K562 (cell line): ENCODE measurements around the gene CTDNEP1. TPM values are rescaled to one million over a fixed set of nuclear protein-coding genes. Genes with fewer than 3 reads are reported as not detected.

Experiments used
- BCL6 ChIP-seq: fragments of 250-450 bp; sonication (Bioruptor Pico); IDR thresholded peaks from 2 replicates; pipeline ENCODE4 v1.4.0; 2020
- CHCHD3 ChIP-seq: fragments of 250-450 bp; sonication (Bioruptor Pico); IDR thresholded peaks from 2 replicates; pipeline ENCODE4 v2.1.2; 2022; ENCODE audit warnings: mild to moderate bottlenecking
- CSDE1 ChIP-seq, 2 experiments: fragments of 450-650 bp; IDR thresholded peaks; 2 replicates each; pipeline ENCODE4 v1.6.1; 2016; ENCODE audit warnings: mild to moderate bottlenecking in 1 of 2
- DMBX1 ChIP-seq: fragments of 250-450 bp; sonication (Bioruptor Pico); IDR thresholded peaks from 2 replicates; pipeline ENCODE4 v1.8.0; 2022; ENCODE audit warnings: inconsistent platforms, mild to moderate bottlenecking, moderate library complexity, borderline replicate concordance
- DNMT1 ChIP-seq: fragments of 450-650 bp; IDR thresholded peaks from 2 replicates; pipeline ENCODE4 v1.6.1; 2016; ENCODE audit warnings: antibody characterized with exemption, mild to moderate bottlenecking
- ETS2 ChIP-seq: IDR thresholded peaks from 2 replicates; pipeline ENCODE4 v1.6.1; 2016; ENCODE audit warnings: borderline replicate concordance, missing genetic modification characterization, mild to moderate bottlenecking, moderate library complexity, missing compliant biosample characterization; ENCODE audit not compliant: poor library complexity, severe bottlenecking
- GATAD2A ChIP-seq: fragments of 450-650 bp; IDR thresholded peaks from 2 replicates; pipeline ENCODE4 v1.6.1; 2017
- GTF2A2 ChIP-seq: IDR thresholded peaks from 2 replicates; pipeline ENCODE4 v1.6.1; 2016; ENCODE audit warnings: mild to moderate bottlenecking, missing genetic modification characterization, missing compliant biosample characterization
- HEY1 ChIP-seq: fragments of 250-450 bp; sonication (Bioruptor Pico); IDR thresholded peaks from 2 replicates; pipeline ENCODE4 v1.5.0; 2020; ENCODE audit warnings: mild to moderate bottlenecking, moderate library complexity, borderline replicate concordance
- HIVEP1 ChIP-seq: fragments of 250-450 bp; sonication (Bioruptor Pico); IDR thresholded peaks from 2 replicates; pipeline ENCODE4 v1.4.0; 2020; ENCODE audit warnings: mild to moderate bottlenecking
- KDM2B ChIP-seq: fragments of 250-450 bp; sonication (Bioruptor Pico); IDR thresholded peaks from 2 replicates; pipeline ENCODE4 v1.8.0; 2021; ENCODE audit warnings: mild to moderate bottlenecking, moderate library complexity
- MYNN ChIP-seq, 2 experiments: sonication (generic); formaldehyde crosslinking in 1 of 2; IDR thresholded peaks; 2 replicates each; pipeline versions ENCODE4 v1.5.0 to v1.6.1; 2016 to 2020; ENCODE audit warnings: antibody characterized with exemption in 1 of 2, missing genetic modification reagents in 1 of 2
- NELFE ChIP-seq: IDR thresholded peaks from 2 replicates; pipeline ENCODE4 v1.6.1; 2011; ENCODE audit warnings: mild to moderate bottlenecking; ENCODE audit not compliant: insufficient read depth, insufficient read length
- NEUROD1 ChIP-seq: fragments of 150-350 bp; IDR thresholded peaks from 2 replicates; pipeline ENCODE4 v1.6.1; 2014; ENCODE audit warnings: borderline replicate concordance, low read length, low read depth; ENCODE audit not compliant: partially characterized antibody
- NFE2 ChIP-seq: IDR thresholded peaks from 2 replicates; pipeline ENCODE4 v1.6.1; 2014; ENCODE audit warnings: antibody characterized with exemption, low read depth
- PCBP2 ChIP-seq: fragments of 200-400 bp; formaldehyde crosslinking; IDR thresholded peaks from 2 replicates; pipeline ENCODE4 v1.6.1; 2018; ENCODE audit warnings: low read length, low read depth, mild to moderate bottlenecking, moderate library complexity; ENCODE audit not compliant: poor library complexity, severe bottlenecking
- RBM15 ChIP-seq: fragments of 200-400 bp; formaldehyde crosslinking; IDR thresholded peaks from 2 replicates; pipeline ENCODE4 v1.6.1; 2018; ENCODE audit warnings: mild to moderate bottlenecking, low read length, moderate library complexity; ENCODE audit not compliant: insufficient read depth
- RBM34 ChIP-seq: fragments of 200-400 bp; formaldehyde crosslinking; IDR thresholded peaks from 2 replicates; pipeline ENCODE4 v1.6.1; 2018; ENCODE audit warnings: low read length, borderline replicate concordance; ENCODE audit not compliant: insufficient read depth
- SRSF9 ChIP-seq: fragments of 200-400 bp; formaldehyde crosslinking; IDR thresholded peaks from 2 replicates; pipeline ENCODE4 v1.6.1; 2017; ENCODE audit warnings: low read depth, low read length, borderline replicate concordance
- ZNF696 ChIP-seq: fragments of 250-450 bp; sonication (Bioruptor Pico); conservative IDR thresholded peaks from 2 replicates; pipeline ENCODE4 v1.4.0; 2020; ENCODE audit warnings: mild to moderate bottlenecking, moderate library complexity
- polyA plus RNA-seq, 8 experiments: library from polyadenylated mRNA; depleted of rRNA in 4 of 8; stranded (reverse) in 5 of 8; unstranded in 3 of 8; fragments of >200 nt; fragmentation: Nextera tagmentation in 2 of 8; fragmentation: Illumina TruSeq in 1 of 8; extraction: Ambion mirVana in 2 of 8; extraction: Trizol in 1 of 8; gene quantifications; 2 replicates each; pipeline versions ENCODE4 v1.2.1 to v1.2.3, GENCODE V29; 2011 to 2014; ENCODE audit warnings: inconsistent platforms in 1 of 8, missing spikeins in 1 of 8
- total RNA-seq, 7 experiments: library from RNA; depleted of rRNA in 6 of 7; stranded (reverse); fragments of >200 nt in 6 of 7; fragmentation: Illumina TruSeq in 2 of 7; extraction: Trizol in 2 of 7; gene quantifications; 2 replicates each; pipeline versions ENCODE4 v1.2.1 to v1.2.3, GENCODE V29; 2011 to 2021; ENCODE audit warnings: low replicate concordance in 1 of 7
- TF ChIP-seq, protein P1 (sequence below): sonication (generic); formaldehyde crosslinking; IDR thresholded peaks from 2 replicates; pipeline ENCODE4 v1.4.0; 2020; ENCODE audit warnings: mild to moderate bottlenecking, missing genetic modification reagents
- TF ChIP-seq, protein P2 (sequence below): fragments of 250-450 bp; sonication (Bioruptor Pico); IDR thresholded peaks from 2 replicates; pipeline ENCODE4 v1.9.0; 2021; ENCODE audit warnings: mild to moderate bottlenecking, inconsistent platforms
- TF ChIP-seq, protein P3 (sequence below): sonication (generic); formaldehyde crosslinking; IDR thresholded peaks from 2 replicates; pipeline ENCODE4 v1.8.1; 2022; ENCODE audit warnings: missing genetic modification reagents

CTDNEP1 gene
- total and polyA plus RNA-seq, 9 of the 15 experiments (the other 6 are each of a cell fraction or from before 2014, with no cell fraction given): 10.7 to 150 (median 28.5) TPM

DNA sequence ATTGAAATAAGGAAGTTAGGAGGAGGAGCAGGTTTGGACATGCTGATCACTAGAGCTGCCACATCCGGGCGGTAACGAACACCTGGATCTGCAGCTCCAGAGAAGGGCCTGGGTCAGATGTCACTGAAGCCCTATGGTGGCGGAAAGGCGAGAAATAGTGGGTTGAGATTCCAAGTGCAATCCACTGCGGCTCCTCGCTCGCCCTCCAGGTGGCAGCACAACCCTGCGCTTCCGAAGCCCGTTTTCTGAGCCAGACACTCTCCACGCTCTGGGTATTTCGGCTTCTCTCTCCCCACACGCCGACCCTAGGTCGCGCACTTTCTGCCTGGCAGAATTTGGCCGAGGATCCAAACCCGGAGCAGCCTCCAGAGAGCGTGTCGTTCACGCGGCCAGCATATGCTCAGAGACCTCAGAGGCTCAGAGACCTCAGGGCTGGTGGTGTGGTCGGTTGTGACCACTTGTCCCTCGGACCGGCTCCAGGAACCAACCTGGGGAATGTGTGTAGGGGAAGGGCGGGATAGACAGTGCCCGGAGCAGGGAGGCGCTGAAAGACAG, 29.1 kb upstream of the CTDNEP1 start (continued):
- TF ChIP-seq DNMT1: no peak
- no peak for TF ChIP-seq NFE2
- TF ChIP-seq KDM2B (CRISPR knock-in tag): no peak
- no peak for TF ChIP-seq GATAD2A
- TF ChIP-seq HEY1 (CRISPR knock-in tag): no peak
- TF ChIP-seq, protein P1, sequence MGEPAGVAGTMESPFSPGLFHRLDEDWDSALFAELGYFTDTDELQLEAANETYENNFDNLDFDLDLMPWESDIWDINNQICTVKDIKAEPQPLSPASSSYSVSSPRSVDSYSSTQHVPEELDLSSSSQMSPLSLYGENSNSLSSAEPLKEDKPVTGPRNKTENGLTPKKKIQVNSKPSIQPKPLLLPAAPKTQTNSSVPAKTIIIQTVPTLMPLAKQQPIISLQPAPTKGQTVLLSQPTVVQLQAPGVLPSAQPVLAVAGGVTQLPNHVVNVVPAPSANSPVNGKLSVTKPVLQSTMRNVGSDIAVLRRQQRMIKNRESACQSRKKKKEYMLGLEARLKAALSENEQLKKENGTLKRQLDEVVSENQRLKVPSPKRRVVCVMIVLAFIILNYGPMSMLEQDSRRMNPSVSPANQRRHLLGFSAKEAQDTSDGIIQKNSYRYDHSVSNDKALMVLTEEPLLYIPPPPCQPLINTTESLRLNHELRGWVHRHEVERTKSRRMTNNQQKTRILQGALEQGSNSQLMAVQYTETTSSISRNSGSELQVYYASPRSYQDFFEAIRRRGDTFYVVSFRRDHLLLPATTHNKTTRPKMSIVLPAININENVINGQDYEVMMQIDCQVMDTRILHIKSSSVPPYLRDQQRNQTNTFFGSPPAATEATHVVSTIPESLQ (CRISPR knock-in tag): no peak
- TF ChIP-seq BCL6: no peak
- no peak for TF ChIP-seq RBM15
- no peak for TF ChIP-seq HIVEP1 (CRISPR knock-in tag)
- TF ChIP-seq, protein P2, sequence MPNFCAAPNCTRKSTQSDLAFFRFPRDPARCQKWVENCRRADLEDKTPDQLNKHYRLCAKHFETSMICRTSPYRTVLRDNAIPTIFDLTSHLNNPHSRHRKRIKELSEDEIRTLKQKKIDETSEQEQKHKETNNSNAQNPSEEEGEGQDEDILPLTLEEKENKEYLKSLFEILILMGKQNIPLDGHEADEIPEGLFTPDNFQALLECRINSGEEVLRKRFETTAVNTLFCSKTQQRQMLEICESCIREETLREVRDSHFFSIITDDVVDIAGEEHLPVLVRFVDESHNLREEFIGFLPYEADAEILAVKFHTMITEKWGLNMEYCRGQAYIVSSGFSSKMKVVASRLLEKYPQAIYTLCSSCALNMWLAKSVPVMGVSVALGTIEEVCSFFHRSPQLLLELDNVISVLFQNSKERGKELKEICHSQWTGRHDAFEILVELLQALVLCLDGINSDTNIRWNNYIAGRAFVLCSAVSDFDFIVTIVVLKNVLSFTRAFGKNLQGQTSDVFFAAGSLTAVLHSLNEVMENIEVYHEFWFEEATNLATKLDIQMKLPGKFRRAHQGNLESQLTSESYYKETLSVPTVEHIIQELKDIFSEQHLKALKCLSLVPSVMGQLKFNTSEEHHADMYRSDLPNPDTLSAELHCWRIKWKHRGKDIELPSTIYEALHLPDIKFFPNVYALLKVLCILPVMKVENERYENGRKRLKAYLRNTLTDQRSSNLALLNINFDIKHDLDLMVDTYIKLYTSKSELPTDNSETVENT (CRISPR knock-in tag): no peak
- TF ChIP-seq CSDE1 (IDR thresholded peaks at IDR 0.05): no peak
- no peak for TF ChIP-seq ZNF696 (CRISPR knock-in tag)
- no peak for TF ChIP-seq DMBX1
- TF ChIP-seq RBM34: no peak
- TF ChIP-seq ETS2 (tag): no peak
- 0 out of 2 replicates have a peak, but pooled peaks have one; percentile 50 for TF ChIP-seq MYNN (IDR thresholded peaks at IDR 0.05)
- TF ChIP-seq MYNN (CRISPR knock-in tag; IDR thresholded peaks at IDR 0.05): no peak
- TF ChIP-seq NELFE: no peak
- TF ChIP-seq, protein P3, sequence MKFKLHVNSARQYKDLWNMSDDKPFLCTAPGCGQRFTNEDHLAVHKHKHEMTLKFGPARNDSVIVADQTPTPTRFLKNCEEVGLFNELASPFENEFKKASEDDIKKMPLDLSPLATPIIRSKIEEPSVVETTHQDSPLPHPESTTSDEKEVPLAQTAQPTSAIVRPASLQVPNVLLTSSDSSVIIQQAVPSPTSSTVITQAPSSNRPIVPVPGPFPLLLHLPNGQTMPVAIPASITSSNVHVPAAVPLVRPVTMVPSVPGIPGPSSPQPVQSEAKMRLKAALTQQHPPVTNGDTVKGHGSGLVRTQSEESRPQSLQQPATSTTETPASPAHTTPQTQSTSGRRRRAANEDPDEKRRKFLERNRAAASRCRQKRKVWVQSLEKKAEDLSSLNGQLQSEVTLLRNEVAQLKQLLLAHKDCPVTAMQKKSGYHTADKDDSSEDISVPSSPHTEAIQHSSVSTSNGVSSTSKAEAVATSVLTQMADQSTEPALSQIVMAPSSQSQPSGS (CRISPR knock-in tag): no peak
- TF ChIP-seq PCBP2: no peak
- no peak for TF ChIP-seq GTF2A2 (tag)
- TF ChIP-seq CHCHD3 (CRISPR knock-in tag): no peak
- no peak for TF ChIP-seq NEUROD1
- TF ChIP-seq SRSF9: no peak
